Pulmonary artery endothelial cell (primary cell): ENCODE data around the gene CAPZA2. TPM values are rescaled to one million over a fixed set of nuclear protein-coding genes. Genes with fewer than 3 reads are reported as not detected.
"Not testable (repeated sequence)": the region's sequence is repeated elsewhere in the genome, so short reads cannot be mapped to it uniquely, and the experiment has no call there.

Experiments
- DNase-seq: peaks from one replicate; pipeline ENCODE4 v3.0.0-alpha.2; 2011; ENCODE audit warnings: low read depth, low spot score
- total RNA-seq: library from RNA; depleted of rRNA; stranded (reverse); fragments of >200 nt; gene quantifications from 2 replicates; pipeline ENCODE4 v1.2.3, GENCODE V29; 2014

Gene CAPZA2
- 304 and 404 TPM in 2 replicates for total RNA-seq

- DNase-seq, result peak; percentile 50
These were observed at the start of gene CAPZA2 for GRCh38 chr7:116862234-116862950. Gene CAPZA2, plus strand, starts transcription at chr7:116862587. Its CDS starts 25 bp downstream, at chr7:116862612.

GRCh38 chr7:116812860-116813259 lies 49.5 kb upstream of the CAPZA2 start:
- DNase-seq, result no peak

- not testable (repeated sequence) for DNase-seq
These were observed 49.0 kb upstream of the CAPZA2 start for GRCh38 chr7:116813371-116813770.

GRCh38 chr7:116815041-116815440 lies 47.3 kb upstream of the CAPZA2 start:
- DNase-seq, result no peak

- no peak for DNase-seq
These were observed 42.2 kb upstream of the CAPZA2 start for GRCh38 chr7:116820149-116820548.

- not testable (repeated sequence) for DNase-seq
These were observed 40.7 kb upstream of the CAPZA2 start for GRCh38 chr7:116821647-116822046.

GRCh38 chr7:116824449-116824848 lies 37.9 kb upstream of the CAPZA2 start:
- no peak for DNase-seq

GRCh38 chr7:116828281-116828680 lies 34.1 kb upstream of the CAPZA2 start:
- DNase-seq, result no peak

GRCh38 chr7:116829041-116829440 lies 33.3 kb upstream of the CAPZA2 start:
- no peak for DNase-seq

GRCh38 chr7:116829493-116829892 lies 32.9 kb upstream of the CAPZA2 start:
- no peak for DNase-seq

- no peak for DNase-seq
These were observed 29.7 kb upstream of the CAPZA2 start for GRCh38 chr7:116832692-116833091.

- DNase-seq, result no peak
These were observed 27.4 kb upstream of the CAPZA2 start for GRCh38 chr7:116834815-116835504.

- DNase-seq, result no peak
These were observed 26.3 kb upstream of the CAPZA2 start for GRCh38 chr7:116836048-116836447.

- no peak for DNase-seq
These were observed 25.5 kb upstream of the CAPZA2 start for GRCh38 chr7:116836911-116837310.

- DNase-seq, result no peak
These were observed 24.8 kb upstream of the CAPZA2 start for GRCh38 chr7:116837586-116837985.

- DNase-seq, result no peak
These were observed 22.1 kb upstream of the CAPZA2 start for GRCh38 chr7:116840256-116840655.

GRCh38 chr7:116842371-116842770 lies 20.0 kb upstream of the CAPZA2 start:
- no peak for DNase-seq

GRCh38 chr7:116843378-116843777 lies 19.0 kb upstream of the CAPZA2 start:
- DNase-seq, result no peak

- no peak for DNase-seq
These were observed 11.2 kb upstream of the CAPZA2 start for GRCh38 chr7:116851175-116851574.

GRCh38 chr7:116851671-116852070 lies 10.7 kb upstream of the CAPZA2 start:
- no peak for DNase-seq

- DNase-seq, result no peak
These were observed 8.3 kb upstream of the CAPZA2 start for GRCh38 chr7:116854132-116854531.

- no peak for DNase-seq
These were observed 5.3 kb upstream of the CAPZA2 start for GRCh38 chr7:116857052-116857451.

GRCh38 chr7:116859323-116859722 lies 3.1 kb upstream of the CAPZA2 start:
- no peak for DNase-seq
